Measurements from ENCODE around the gene PRPF6. TPM values are rescaled to one million over a fixed set of nuclear protein-coding genes. Genes with fewer than 3 reads are reported as not detected.
"Not testable (repeated sequence)": the region's sequence is repeated elsewhere in the genome, so short reads cannot be mapped to it uniquely, and the experiment has no call there.

Gene PRPF6
- total RNA-seq, 1 experiment from 2014 or later = 181 TPM

DNA sequence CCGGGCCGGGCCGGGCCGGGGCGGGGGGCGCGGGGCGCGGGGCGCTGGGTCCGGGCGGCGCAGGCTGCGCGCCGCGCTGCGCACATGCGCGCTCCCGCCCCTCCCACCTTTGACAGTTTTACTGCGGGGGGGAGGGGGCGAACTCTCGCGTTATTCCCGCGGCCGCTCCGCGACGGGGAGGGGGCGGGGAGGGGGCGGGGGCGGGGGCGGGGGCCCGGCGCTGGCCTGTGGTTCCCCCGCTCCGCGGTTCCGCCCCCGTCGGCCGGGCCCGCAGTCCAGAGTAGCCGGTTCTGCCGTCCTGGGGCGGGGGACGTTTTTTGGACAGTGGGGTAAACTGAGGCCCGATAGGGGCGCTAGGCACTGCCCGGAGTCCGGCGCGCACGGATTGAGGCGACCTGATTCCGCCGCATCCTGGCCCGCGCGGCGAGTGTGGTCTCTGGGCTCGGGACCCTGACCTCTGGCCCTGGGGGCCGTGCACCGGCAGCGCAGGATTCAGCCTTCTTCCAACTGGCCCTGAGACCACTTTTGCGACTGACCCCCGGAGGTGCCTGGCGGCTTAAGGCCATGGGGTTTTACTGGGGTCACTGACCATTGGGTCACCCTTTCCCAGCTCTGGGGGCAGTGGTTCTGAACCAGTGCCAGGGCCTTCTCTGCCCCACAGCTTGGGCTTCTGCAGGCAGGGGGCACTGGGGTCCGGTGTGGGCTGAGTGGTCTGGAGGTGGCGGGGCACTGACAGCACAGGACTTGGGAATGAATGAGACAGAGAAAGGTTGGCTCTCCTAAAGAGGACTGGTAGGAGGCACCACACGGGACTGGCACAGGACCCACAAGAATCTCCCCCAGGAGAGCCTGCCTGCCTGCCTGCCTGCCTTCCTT lies 10.9 kb upstream of the PRPF6 start, which contains the start of gene ZNF512B:
TSS of gene ZNF512B (minus strand) at position 93 of the 876 bp plus-strand sequence. CDS start 1,980 bp downstream, outside the sequence.
- Histone ChIP-seq H3K4me1 (peaks cover 21% of the 10 kb centered on the region), H3K36me3 (ENCODE audit: control insufficient read depth, insufficient read depth, low read length) (peaks cover 13% of the 10 kb centered on the region), H3K4me3 (ENCODE audit: low read depth, low read length) (peak within 1 kb of the TSS; percentile 78), H3K9me3 (peaks cover 15% of the 10 kb centered on the region), H3K27me3 (replicated peaks; ENCODE audit: control insufficient read depth, insufficient read depth, low read length) (no peaks in the 10 kb centered on the region)
- H3K4me1 Mint-ChIP-seq (ENCODE audit: low read depth, unreplicated experiment) = peaks cover 16% of the 10 kb centered on the region
- H3K9me3 Mint-ChIP-seq (ENCODE audit: unreplicated experiment) = peaks cover 10% of the 10 kb centered on the region
- peaks cover 3% of the 10 kb centered on the region for H3K27me3 Mint-ChIP-seq (ENCODE audit: insufficient read depth, unreplicated experiment)
- intact Hi-C loops (cut with micrococcal nuclease; ENCODE audit: unreplicated experiment) = loop anchor here (1.0 to 10.0 kb wide), 3 partner anchors 13 to 185 kb away; partner anchors contain the start of gene TPD52L2
- DNase-seq = peak; percentile 89 to 95
- H3K27ac Mint-ChIP-seq (ENCODE audit: unreplicated experiment) = peak within 1 kb of the TSS; percentile 33
- peaks cover 35% of the 10 kb centered on the region for H3K36me3 Mint-ChIP-seq (ENCODE audit: insufficient read depth, unreplicated experiment)
- H3K4me3 Mint-ChIP-seq (ENCODE audit: unreplicated experiment) = peak within 1 kb of the TSS; percentile 69
- TF ChIP-seq, protein P1, sequence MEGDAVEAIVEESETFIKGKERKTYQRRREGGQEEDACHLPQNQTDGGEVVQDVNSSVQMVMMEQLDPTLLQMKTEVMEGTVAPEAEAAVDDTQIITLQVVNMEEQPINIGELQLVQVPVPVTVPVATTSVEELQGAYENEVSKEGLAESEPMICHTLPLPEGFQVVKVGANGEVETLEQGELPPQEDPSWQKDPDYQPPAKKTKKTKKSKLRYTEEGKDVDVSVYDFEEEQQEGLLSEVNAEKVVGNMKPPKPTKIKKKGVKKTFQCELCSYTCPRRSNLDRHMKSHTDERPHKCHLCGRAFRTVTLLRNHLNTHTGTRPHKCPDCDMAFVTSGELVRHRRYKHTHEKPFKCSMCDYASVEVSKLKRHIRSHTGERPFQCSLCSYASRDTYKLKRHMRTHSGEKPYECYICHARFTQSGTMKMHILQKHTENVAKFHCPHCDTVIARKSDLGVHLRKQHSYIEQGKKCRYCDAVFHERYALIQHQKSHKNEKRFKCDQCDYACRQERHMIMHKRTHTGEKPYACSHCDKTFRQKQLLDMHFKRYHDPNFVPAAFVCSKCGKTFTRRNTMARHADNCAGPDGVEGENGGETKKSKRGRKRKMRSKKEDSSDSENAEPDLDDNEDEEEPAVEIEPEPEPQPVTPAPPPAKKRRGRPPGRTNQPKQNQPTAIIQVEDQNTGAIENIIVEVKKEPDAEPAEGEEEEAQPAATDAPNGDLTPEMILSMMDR (IDR thresholded peaks at IDR 0.05; ENCODE audit: insufficient read depth in 1 of 2, low read depth in 1 of 2, low read length in 1 of 2, severe bottlenecking in 1 of 2, unreplicated experiment in 1 of 2) = no peak
- BruUV-seq (replicated peaks) = TSS peak; percentile 56
- POLR2A ChIA-PET = no interaction called here
- CTCF ChIA-PET = no interaction called here

- Histone ChIP-seq H3K4me3 (ENCODE audit: low read depth, low read length) (no peak overlapping the region; the same call in 1 of the 2 replicates), H3K9me3 (peaks cover 15% of the 10 kb centered on the region), H3K27me3 (replicated peaks; ENCODE audit: control insufficient read depth, insufficient read depth, low read length) (no peaks in the 10 kb centered on the region), H3K36me3 (ENCODE audit: control insufficient read depth, insufficient read depth, low read length) (peaks cover 13% of the 10 kb centered on the region), H3K4me1 (peaks cover 21% of the 10 kb centered on the region)
- intact Hi-C loops (cut with micrococcal nuclease; ENCODE audit: unreplicated experiment) = loop anchor here (5.0 to 10.0 kb wide), 2 partner anchors 104 to 186 kb away; partner anchors contain the start of gene TPD52L2
- H3K4me3 Mint-ChIP-seq (ENCODE audit: unreplicated experiment) = peak overlapping the region; percentile 69
- peaks cover 3% of the 10 kb centered on the region for H3K27me3 Mint-ChIP-seq (ENCODE audit: insufficient read depth, unreplicated experiment)
- peaks cover 35% of the 10 kb centered on the region for H3K36me3 Mint-ChIP-seq (ENCODE audit: insufficient read depth, unreplicated experiment)
- no peak overlapping the region for H3K27ac Mint-ChIP-seq (ENCODE audit: unreplicated experiment)
- POLR2A ChIA-PET = interaction anchor here (0.6 to 0.7 kb wide), 2 partner anchors 12 to 15 kb away, joined by 4 to 9 read pairs; partner anchors contain the start of gene UCKL1
- peaks cover 6% of the 10 kb centered on the region for H3K9me3 Mint-ChIP-seq (ENCODE audit: unreplicated experiment)
- H3K4me1 Mint-ChIP-seq (ENCODE audit: low read depth, unreplicated experiment) = peaks cover 16% of the 10 kb centered on the region
- TF ChIP-seq, protein P1 (IDR thresholded peaks at IDR 0.05; ENCODE audit: insufficient read depth in 1 of 2, low read depth in 1 of 2, low read length in 1 of 2, severe bottlenecking in 1 of 2, unreplicated experiment in 1 of 2) = no peak
- no peak for DNase-seq
- CTCF ChIA-PET = no interaction called here
- BruUV-seq (replicated peaks) = no TSS peak
These were observed 10.1 kb upstream of the PRPF6 start for GRCh38 chr20:63970714-63971431.

DNA sequence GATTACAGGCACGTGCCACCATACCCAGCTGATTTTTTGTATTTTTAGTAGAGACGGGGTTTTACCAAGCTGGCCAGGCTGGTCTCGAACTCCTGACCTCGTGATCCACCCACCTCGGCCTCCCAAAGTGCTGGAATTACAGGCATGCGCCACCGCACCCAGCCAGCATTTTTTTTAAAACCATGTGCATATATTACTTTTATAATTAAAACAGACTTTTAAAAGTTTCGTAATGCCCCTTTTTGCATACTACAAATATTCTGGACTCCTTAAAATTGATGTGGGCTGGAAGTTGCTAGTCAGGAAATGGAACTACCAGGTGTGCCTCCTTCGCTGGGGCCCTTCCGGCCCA lies 9.0 kb upstream of the PRPF6 start:
- H3K27me3 Mint-ChIP-seq (ENCODE audit: insufficient read depth, unreplicated experiment); H3K4me3 Mint-ChIP-seq (ENCODE audit: unreplicated experiment); H3K9me3 Mint-ChIP-seq (ENCODE audit: unreplicated experiment); H3K27me3 ChIP-seq (replicated peaks; ENCODE audit: control insufficient read depth, insufficient read depth, low read length); DNase-seq; CTCF ChIA-PET; H3K4me3 ChIP-seq (ENCODE audit: low read depth, low read length); H3K9me3 ChIP-seq; BruUV-seq (replicated peaks); H3K36me3 ChIP-seq (ENCODE audit: control insufficient read depth, insufficient read depth, low read length); H3K27ac Mint-ChIP-seq (ENCODE audit: unreplicated experiment): not testable (repeated sequence)
- Mint-ChIP-seq H3K36me3 (ENCODE audit: insufficient read depth, unreplicated experiment) (peaks cover 29% of the 10 kb centered on the region), H3K4me1 (ENCODE audit: low read depth, unreplicated experiment) (peaks cover 16% of the 10 kb centered on the region)
- POLR2A ChIA-PET = interaction anchor here (0.7 kb wide), 1 partner anchor 16 kb away, joined by 9 read pairs; the partner anchor contains the start of gene UCKL1
- intact Hi-C loops (cut with micrococcal nuclease; ENCODE audit: unreplicated experiment) = loop anchor here (5.0 to 10.0 kb wide), 2 partner anchors 105 to 187 kb away; partner anchors contain the start of gene TPD52L2
- peaks cover 21% of the 10 kb centered on the region for H3K4me1 ChIP-seq

All from Caco-2 (cell line).